AG04449 (cell line): ENCODE measurements around the gene MRAS.
"Not testable (repeated sequence)": the region's sequence is repeated elsewhere in the genome, so short reads cannot be mapped to it uniquely, and the experiment has no call there.

Experiments
- CTCF ChIA-PET: fragments of 350-600 bp; formaldehyde crosslinking; extraction: SDS; loops from one replicate; lab custom pipeline; 2021; ENCODE audit warnings: antibody characterized with exemption; lab: Yijun Ruan, JAX
- POLR2A ChIA-PET: fragments of 400-600, 350-600 bp; formaldehyde crosslinking; extraction: SDS; loops from one replicate; lab custom pipeline; 2020; ENCODE audit warnings: antibody characterized with exemption, inconsistent platforms; lab: Yijun Ruan, JAX
- DNase-seq: peaks from one replicate; pipeline ENCODE4 v3.0.0-alpha.2; 2010; ENCODE audit warnings: low read depth, low spot score
- H3K4me3 ChIP-seq: 2 replicates; pipeline ENCODE4 v1.5.1; 2011; ENCODE audit warnings: low read depth, mild to moderate bottlenecking, control low read depth, low read length
- TF ChIP-seq, protein P1 (sequence below): IDR thresholded peaks from one replicate; pipeline ENCODE4 v1.5.1; 2011; ENCODE audit warnings: mild to moderate bottlenecking, moderate library complexity, low read length, control low read depth, inconsistent platforms; ENCODE audit not compliant: insufficient read depth; ENCODE audit errors: missing control alignments

Gene MRAS

DNA sequence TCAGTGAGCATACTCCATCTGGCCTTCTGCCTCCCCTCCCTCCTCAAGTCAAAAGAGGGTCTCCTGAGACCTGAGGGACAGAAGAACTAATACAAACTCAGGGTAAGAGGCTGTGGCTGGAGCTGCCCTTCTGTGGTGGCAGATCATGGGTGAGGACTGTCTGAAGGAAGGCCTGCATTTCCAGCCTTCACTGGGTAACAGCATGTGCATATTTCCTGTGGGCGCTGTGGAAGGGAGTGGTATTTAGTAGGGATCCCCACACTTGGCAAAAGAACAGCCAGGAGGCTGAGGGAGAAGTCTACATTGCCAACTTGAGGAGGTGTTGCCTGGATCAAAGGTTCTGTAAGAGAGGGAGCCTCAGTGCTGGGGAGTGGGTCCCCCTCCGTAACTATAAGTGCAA is 75.9 kb downstream of the MRAS start:
- TF ChIP-seq, protein P1, sequence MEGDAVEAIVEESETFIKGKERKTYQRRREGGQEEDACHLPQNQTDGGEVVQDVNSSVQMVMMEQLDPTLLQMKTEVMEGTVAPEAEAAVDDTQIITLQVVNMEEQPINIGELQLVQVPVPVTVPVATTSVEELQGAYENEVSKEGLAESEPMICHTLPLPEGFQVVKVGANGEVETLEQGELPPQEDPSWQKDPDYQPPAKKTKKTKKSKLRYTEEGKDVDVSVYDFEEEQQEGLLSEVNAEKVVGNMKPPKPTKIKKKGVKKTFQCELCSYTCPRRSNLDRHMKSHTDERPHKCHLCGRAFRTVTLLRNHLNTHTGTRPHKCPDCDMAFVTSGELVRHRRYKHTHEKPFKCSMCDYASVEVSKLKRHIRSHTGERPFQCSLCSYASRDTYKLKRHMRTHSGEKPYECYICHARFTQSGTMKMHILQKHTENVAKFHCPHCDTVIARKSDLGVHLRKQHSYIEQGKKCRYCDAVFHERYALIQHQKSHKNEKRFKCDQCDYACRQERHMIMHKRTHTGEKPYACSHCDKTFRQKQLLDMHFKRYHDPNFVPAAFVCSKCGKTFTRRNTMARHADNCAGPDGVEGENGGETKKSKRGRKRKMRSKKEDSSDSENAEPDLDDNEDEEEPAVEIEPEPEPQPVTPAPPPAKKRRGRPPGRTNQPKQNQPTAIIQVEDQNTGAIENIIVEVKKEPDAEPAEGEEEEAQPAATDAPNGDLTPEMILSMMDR, result no peak
- POLR2A ChIA-PET, result no interaction called here
- no peak for DNase-seq
- no peak overlapping the region for H3K4me3 ChIP-seq
- CTCF ChIA-PET, result interaction anchor here (1.6 to 11.7 kb wide), 2 partner anchors 15 to 94 kb away, joined by 6 to 170 read pairs; no protein-coding TSS in a partner anchor

DNA sequence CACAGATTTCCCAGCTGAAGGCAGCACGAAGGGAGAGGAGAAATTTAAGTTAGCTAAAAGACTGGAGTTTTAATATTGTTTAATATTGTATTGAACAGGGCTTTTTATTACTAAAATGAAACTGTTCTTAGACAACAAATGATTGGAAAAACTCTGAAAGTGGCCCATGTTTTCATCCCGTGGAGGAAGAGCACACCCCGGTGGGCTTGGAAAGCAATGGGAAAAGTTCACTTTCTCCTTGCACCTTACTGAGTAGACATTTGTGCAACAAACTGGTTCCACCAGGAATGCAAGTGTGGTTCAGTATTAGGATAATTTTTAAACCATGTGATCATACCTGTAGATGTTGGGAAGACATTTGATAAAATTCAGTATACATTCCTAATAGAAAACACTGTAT is 77.8 kb downstream of the MRAS start:
- CTCF ChIA-PET, result interaction anchor here (0.5 to 11.7 kb wide), 16 partner anchors 8 to 252 kb away, joined by 3 to 170 read pairs (median 6); partner anchors contain the start of genes DBR1, ESYT3 and NME9
- DNase-seq, result no peak

DNA sequence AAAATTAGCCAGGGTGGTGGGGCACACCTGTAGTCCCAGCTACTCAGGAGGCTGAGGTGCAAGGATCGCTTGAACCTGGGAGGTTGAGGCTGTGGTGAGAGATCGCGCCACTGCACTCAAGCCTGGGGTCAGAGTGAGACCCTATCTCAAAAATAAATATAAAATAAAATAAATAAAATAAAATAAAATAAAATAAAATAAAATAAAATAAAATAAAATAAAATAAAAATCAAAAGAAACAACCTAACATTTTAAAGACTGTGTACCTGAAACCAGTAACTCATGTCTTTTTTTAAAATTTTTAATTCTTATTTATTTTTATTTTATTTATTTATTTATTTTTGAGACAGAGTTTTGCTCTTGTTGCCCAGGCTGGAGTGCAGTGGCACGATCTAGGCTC is 78.4 kb downstream of the MRAS start:
- CTCF ChIA-PET, result interaction anchor here (0.9 to 11.7 kb wide), 12 partner anchors 8 to 253 kb away, joined by 3 to 170 read pairs (median 7); partner anchors contain the start of genes DBR1 and NME9
- DNase-seq, H3K4me3 ChIP-seq, POLR2A ChIA-PET: not testable (repeated sequence)

More for the DNA sequence above, 77.8 kb downstream of the MRAS start:
- POLR2A ChIA-PET, result no interaction called here
- H3K4me3 ChIP-seq, result no peak overlapping the region
- TF ChIP-seq, protein P1, result peak; percentile 66

DNA sequence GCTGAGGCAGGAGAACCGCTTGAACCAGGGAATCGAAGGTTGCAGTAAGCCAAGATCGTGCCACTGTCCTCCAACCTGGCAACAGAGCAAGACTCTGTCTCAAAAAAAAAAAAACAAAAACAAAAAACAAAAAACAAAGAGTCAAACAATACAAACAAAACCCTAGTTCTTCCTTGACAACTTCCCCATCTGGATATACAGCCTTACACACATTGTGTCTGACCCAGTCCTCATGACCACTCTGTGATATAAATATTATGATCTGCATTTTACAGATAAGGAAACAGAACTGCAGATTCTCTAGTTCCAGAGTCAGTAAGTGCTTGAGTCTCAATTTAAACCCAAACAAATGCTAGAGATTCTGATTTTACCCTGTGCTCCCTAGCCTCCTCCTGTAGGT is 81.3 kb downstream of the MRAS start:
- no peak for DNase-seq
- POLR2A ChIA-PET, result no interaction called here
- CTCF ChIA-PET, result interaction anchor here (1.2 to 7.5 kb wide), 5 partner anchors 11 to 486 kb away, joined by 3 to 90 read pairs (median 4); partner anchors contain the start of gene NME9
- no peak overlapping the region for H3K4me3 ChIP-seq
- TF ChIP-seq, protein P1, result no peak

DNA sequence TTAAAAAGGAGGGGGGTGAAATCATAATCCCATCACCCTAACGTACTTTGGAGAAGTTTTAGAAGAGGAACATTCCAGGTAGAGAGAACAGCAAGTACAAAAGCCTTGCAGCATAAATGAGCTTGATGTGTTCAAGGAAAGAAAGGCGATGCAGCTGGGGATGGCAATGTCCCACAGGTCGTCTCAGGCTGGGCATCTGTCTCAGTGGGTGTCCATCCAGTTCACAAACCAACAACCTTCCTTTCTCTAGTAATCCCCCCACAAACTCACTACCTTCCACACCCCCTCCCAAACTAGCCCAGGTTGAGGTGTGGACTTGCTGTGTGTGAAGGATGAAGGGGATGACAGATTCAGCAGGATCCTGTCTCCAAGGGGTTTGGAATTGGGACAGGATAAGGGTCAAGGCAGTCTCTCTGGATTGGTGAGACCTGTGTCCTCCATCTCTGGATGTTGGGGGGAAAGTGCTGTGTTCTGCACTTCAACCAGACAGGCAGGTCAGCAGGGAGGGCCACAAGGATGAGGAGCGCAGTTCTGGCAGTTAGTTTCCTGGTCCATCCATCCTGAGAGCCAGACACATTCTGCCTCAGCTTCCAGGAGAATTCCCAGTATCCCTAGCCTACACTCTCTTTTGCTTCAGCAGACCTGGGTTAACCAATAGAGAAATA is 84.3 kb downstream of the MRAS start:
- POLR2A ChIA-PET, result no interaction called here
- no peak for DNase-seq
- CTCF ChIA-PET, result interaction anchor here (7.5 kb wide), 1 partner anchor 14 kb away, joined by 90 read pairs; no protein-coding TSS in a partner anchor
- H3K4me3 ChIP-seq, result no peak overlapping the region
- TF ChIP-seq, protein P1, result no peak

DNA sequence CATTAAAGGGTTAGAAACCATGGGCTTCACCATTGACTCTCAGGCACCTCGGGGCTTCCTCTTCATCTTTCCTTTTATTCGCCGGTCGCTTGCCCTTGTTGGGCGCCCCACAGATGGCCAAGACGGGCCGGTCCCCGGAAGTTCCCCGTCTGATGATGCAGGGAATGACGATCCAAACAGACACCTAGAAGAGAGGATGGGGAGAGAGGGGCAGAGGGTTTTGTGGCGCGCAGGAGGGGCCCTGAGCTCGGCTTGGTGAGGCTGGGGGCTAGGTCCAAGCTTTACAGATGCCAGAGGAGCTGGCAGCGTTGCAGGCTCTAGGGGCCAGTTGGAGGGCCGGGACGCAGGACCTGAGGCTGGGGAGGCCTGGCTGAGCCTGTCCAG is 85.5 kb downstream of the MRAS start:
- TF ChIP-seq, protein P1, result no peak
- no peak overlapping the region; the same call in 1 of the 2 replicates for H3K4me3 ChIP-seq
- ChIA-PET POLR2A (no interaction called here), CTCF (interaction anchor here (0.9 to 3.3 kb wide), 5 partner anchors 8 to 490 kb away, joined by 3 to 33 read pairs (median 5); no protein-coding TSS in a partner anchor)
- DNase-seq, result no peak
